ENCODE measurements around the gene PLXNC1. TPM values are rescaled to one million over a fixed set of nuclear protein-coding genes. Genes with fewer than 3 reads are reported as not detected.

The PLXNC1 gene
- total and polyA plus RNA-seq, 2 of the 8 experiments (the other 6 are each of a cell fraction or from before 2014, with no cell fraction given), result 0.83 to 2.0 TPM

DNA sequence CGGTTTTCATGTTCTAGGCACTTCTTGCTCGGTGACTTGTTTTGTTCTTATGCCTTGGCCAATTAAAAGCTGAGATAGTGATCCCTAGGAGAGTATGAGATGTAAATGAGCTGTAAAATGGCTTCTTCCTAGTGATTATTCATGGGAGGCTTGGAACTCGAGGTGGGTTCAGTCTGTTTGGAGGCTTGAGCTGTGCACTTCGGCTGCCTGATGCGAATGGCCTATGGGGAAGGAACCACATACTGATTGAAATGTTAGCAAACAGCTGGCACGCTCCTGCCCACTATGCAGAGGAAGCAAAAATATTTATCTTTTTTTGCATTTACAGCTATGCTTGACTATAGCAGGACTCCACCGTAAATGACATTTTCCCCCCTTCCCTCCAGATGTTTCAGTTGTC is 75.5 kb downstream of the PLXNC1 start:
- Histone ChIP-seq H3K9ac (replicated peaks in 1 of 4; ENCODE audit: extremely low read depth in 1 of 4, low read depth in 3 of 4, low read length in 3 of 4) (no peak overlapping the region), H3K23me2 (ENCODE audit: low read depth, low read length) (no peaks in the 10 kb centered on the region), H3K79me1 (ENCODE audit: low read depth, low read length) (no peaks in the 10 kb centered on the region), H3K56ac (replicated peaks; ENCODE audit: insufficient read length, low read depth, low read length) (no peak overlapping the region), H2AK5ac (ENCODE audit: low read depth, low read length) (no peak overlapping the region), H3K9me3 (ENCODE audit: insufficient read depth in 2 of 2, low read depth in 1 of 2, low read length in 1 of 2) (no peaks in the 10 kb centered on the region), H3K27ac (ENCODE audit: low read depth, low read length) (no peak overlapping the region), H3K4me3 (ENCODE audit: extremely low read depth in 1 of 4, insufficient read depth in 2 of 4, low read depth in 3 of 4, low read length in 4 of 4) (no peak overlapping the region), H4K91ac (replicated peaks; ENCODE audit: insufficient read length, low read length) (no peak overlapping the region), H4K5ac (ENCODE audit: insufficient read length, low read depth, low read length) (no peak overlapping the region), H2BK12ac (ENCODE audit: low read depth, low read length) (no peak overlapping the region), H3K27me3 (replicated peaks in 1 of 4; ENCODE audit: control insufficient read depth in 3 of 4, extremely low read depth in 1 of 4, insufficient read depth in 3 of 4, low read length in 3 of 4) (no peaks in the 10 kb centered on the region), H3K4ac (replicated peaks; ENCODE audit: insufficient read length, low read depth, low read length) (no peak overlapping the region), H4K8ac (ENCODE audit: extremely low read depth, insufficient read depth, low read length) (no peak overlapping the region), H4K20me1 (replicated peaks in 1 of 2; ENCODE audit: control insufficient read depth in 1 of 2, insufficient read depth in 2 of 2, low read length in 2 of 2) (no peaks in the 10 kb centered on the region), H3K18ac (ENCODE audit: extremely low read depth, low read length) (no peak overlapping the region), H2BK20ac (ENCODE audit: low read length) (no peak overlapping the region), H2AFZ (ENCODE audit: low read length) (no peak overlapping the region), H3K4me2 (ENCODE audit: insufficient read depth in 1 of 2, low read depth in 2 of 2, low read length in 2 of 2) (no peak overlapping the region), H2BK5ac (ENCODE audit: low read depth, low read length) (no peak overlapping the region), H3K36me3 (ENCODE audit: control insufficient read depth in 2 of 4, insufficient read depth in 4 of 4, low read length in 3 of 4) (no peaks in the 10 kb centered on the region), H2BK120ac (replicated peaks; ENCODE audit: low read depth, low read length) (no peak overlapping the region), H2BK15ac (ENCODE audit: low read length) (no peak overlapping the region), H3K14ac (ENCODE audit: insufficient read length) (no peak overlapping the region), H3K79me2 (ENCODE audit: control insufficient read depth in 1 of 2, insufficient read depth in 2 of 2, low read length in 2 of 2) (no peaks in the 10 kb centered on the region), H3K23ac (ENCODE audit: insufficient read length) (no peak overlapping the region), H3K4me1 (replicated peaks in 1 of 4; ENCODE audit: control insufficient read depth in 3 of 4, insufficient read depth in 4 of 4, low read length in 3 of 4) (peaks cover 0 to 12% (median under 1%) of the 10 kb centered on the region in 4 experiments; a peak in 3 of 7 replicates)
- ChIA-PET CTCF (ENCODE audit: partially characterized antibody) (interaction anchor here (0.7 to 1.4 kb wide), 2 partner anchors 25 to 50 kb away, joined by 4 to 5 read pairs; no protein-coding TSS in a partner anchor), POLR2A (ENCODE audit: partially characterized antibody) (interaction anchor here (0.7 kb wide), 1 partner anchor 1133 kb away, joined by 3 read pairs; no protein-coding TSS in a partner anchor)
- TF ChIP-seq TCF12 (IDR thresholded peaks at IDR 0.05; ENCODE audit: low read depth, low read length) (no peak), POLR2A (IDR thresholded peaks at IDR 0.05; ENCODE audit: control extremely low read depth in 1 of 2, low read depth in 2 of 2, low read length in 2 of 2) (no peak), KDM5A (IDR thresholded peaks at IDR 0.05; ENCODE audit: low read length) (no peak), BCL11A (IDR thresholded peaks at IDR 0.05; ENCODE audit: low read depth in 2 of 2, low read length in 2 of 2) (no peak), HDAC2 (IDR thresholded peaks at IDR 0.05; ENCODE audit: borderline replicate concordance in 1 of 2, low read depth in 2 of 2, low read length in 2 of 2) (no peak), EGR1 (IDR thresholded peaks at IDR 0.05; ENCODE audit: borderline replicate concordance, low read depth, low read length) (no peak), KDM4A (IDR thresholded peaks at IDR 0.05; ENCODE audit: low read depth, low read length, severe bottlenecking) (no peak), EP300 (IDR thresholded peaks at IDR 0.05; ENCODE audit: borderline replicate concordance in 1 of 2, low read depth in 2 of 2, low read length in 2 of 2) (no peak), MAX (IDR thresholded peaks at IDR 0.05) (no peak), ASH2L (IDR thresholded peaks at IDR 0.05; ENCODE audit: low read length) (no peak), CTBP2 (IDR thresholded peaks at IDR 0.05; ENCODE audit: borderline replicate concordance, insufficient read depth, insufficient read length, low read length) (no peak), TBP (IDR thresholded peaks at IDR 0.05; ENCODE audit: low read depth, low read length) (no peak), KDM1A (IDR thresholded peaks at IDR 0.05; ENCODE audit: borderline replicate concordance, low read length) (no peak), RAD21 (IDR thresholded peaks at IDR 0.05 in 1 of 2, conservative IDR thresholded peaks at IDR 0.05 in 1 of 2; ENCODE audit: low read depth in 2 of 2, low read length in 2 of 2) (no peak)
- no peak for FAIRE-seq
- no peak for DNase-seq (ENCODE audit: low read depth in 1 of 2, low spot score in 2 of 2)
- 92% methylated on average over 7 of the region's 7 CpGs; no CpG with 5 or more reads in 1 of the 2 experiments for WGBS, 2 experiments (ENCODE audit: extremely low coverage in 1 of 2, insufficient coverage in 1 of 2, insufficient read length in 1 of 2, insufficient replicate concordance in 2 of 2, low coverage in 1 of 2, low lambda C conversion rate in 2 of 2, missing lambda C conversion rate in 1 of 2)
